Measurements from ENCODE around the gene LBHD1.
"Not testable (repeated sequence)": the region's sequence is repeated elsewhere in the genome, so short reads cannot be mapped to it uniquely, and the experiment has no call there.

LBHD1 gene

DNA sequence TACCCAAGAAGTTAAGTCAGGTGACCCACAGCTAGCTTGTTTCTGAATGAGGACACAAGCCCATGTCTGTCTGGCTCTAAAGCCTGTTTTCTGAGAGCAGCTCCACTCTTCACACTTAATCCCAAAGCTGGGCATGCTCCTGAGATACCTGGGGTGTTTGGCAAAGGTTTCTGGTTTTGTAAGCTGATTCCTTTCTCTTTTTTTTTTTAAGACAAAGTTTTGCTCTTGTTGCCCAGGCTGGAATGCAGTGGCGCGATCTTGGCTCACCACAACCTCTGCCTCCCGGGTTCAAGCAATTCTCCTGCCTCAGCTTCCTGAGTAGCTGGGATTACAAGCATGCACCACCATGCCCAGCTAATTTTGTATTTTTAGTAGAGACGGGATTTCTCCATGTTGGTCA is 21.6 kb upstream of the LBHD1 start:
- DNase-seq = not testable (repeated sequence)

DNA sequence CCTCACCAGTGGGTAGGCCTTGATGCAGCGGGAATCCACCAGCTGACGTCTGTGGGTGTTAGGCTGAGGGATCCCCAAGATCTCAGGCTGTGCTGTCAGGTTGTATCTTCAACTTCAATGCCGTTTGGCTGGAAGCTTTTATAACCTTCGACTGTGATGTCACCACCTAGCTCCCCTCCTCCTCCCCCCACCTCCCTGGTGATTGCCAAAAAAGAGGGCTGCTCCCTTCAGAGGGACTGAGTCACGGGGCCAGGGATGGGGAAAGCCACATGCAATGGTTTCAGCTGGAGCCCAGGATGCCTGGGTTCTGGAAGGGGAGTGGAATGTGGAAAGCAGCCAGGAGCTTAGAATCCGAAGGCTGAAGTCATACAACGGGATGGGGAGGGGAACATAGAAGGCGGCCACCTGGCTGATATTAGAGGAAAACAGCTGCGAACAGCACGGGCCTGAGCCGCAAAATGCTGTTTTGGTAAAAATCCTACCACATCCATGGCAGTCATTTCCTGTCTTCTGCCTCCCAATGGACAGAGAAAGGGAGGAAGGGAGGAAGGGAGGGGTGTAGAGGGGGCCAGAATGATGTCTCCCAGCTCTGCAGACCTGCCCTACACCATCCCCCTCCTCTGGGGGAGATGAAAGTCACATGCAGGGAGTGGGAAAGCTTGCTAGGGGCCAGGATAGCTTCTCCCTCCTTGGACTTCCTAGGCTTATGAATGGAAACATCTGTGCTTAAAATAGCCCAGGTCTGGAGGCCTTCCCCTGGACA is 17.5 kb upstream of the LBHD1 start, which contains the start of gene LRRN4CL:
TSS of gene LRRN4CL (minus strand) at position 110 of the 763 bp plus-strand sequence. CDS start 1,022 bp downstream, outside the sequence.
- DNase-seq = no peak

DNA sequence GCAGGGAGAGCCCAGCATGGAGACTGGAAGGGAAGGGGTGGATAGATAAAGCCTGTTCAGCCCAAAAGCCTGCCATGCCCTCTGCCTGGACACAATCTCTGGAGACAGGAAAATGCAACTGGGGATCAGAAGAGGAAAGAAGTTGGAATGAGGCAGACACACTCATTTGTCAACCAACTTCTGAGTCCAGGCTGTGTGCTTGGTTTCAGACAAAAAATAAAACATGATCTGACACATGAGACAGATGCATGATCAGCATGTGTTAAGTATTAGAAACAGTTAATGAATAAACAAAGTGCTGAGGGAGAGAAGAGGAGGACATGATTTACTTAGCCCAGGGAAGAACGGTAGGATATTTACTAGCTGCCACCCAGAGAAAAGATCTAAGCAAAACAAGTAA is 16.4 kb upstream of the LBHD1 start:
- no peak for DNase-seq

DNA sequence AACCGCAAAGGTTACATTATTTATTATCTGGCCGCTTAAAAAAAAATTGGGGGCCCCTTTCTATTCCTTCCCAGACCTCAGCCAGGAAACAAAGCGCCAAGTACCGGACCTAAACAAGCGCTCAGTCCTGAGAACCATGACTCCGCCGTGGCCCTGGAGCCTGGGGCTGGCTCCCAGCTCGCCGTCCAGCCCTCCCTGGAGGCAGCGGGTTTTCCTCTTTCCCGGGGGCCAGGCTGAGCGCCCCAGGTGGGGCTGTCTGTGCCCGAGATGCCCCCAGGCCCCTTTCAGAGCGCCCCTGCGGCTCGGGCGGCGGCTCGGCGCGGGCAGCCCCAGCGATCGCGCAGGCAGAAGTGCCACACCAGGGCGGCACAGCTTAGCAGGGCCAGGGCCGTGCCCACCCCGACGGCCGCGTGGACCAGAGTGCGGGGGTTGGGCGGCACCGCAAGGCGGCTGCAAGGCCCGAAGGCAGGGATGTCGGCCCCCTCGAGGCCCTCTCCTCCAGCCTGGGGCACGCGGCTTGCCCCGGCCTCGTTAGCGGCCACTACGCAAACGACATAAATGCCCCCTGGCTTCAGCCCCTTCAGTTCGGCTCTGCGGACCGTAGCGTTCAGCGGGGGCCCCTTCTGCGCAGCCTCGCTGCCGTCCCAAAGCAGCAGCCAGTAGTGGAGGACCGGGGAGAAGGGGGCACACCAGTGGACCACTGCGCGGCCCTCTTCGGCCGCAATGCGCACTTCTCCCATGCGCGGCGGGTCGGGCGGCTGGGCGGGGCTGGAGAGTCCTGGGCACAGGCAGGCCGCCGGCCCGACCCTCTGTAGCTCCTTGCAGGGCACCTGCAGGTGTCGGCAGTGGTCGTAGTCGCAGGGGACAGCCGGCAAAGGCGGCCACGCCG is 15.7 kb upstream of the LBHD1 start:
- DNase-seq = no peak

DNA sequence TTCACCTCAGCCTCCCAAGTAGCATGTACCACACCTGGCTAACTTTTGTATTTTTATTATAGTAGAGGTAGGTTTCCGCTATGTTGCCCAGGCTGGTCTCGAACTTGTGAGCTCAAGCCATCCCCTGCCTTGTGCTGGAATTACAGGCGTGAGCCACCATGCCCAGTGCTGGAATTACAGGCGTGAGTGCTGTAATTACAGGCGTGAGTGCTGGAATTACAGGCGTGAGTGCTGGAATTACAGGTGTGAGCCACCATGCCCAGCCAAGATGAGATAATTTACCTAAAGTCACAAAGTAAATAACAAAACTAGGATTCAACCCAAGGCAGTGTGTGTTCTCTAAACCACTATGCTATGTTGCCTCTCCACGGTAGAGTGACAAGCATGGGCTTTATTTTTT is 10.5 kb upstream of the LBHD1 start:
- DNase-seq = no peak

- DNase-seq = no peak
Observed at GRCh38 chr11:62680825-62681240, 8.8 kb upstream of the LBHD1 start.

- peak; percentile 79 for DNase-seq
Observed at GRCh38 chr11:62678770-62679696, 7.0 kb upstream of the LBHD1 start, which contains the start of gene UBXN1. TSS of gene UBXN1 (minus strand) at chr11:62679073. CDS start at chr11:62678923, 150 bp downstream.

- DNase-seq = no peak
Observed at GRCh38 chr11:62678433-62678769, 6.3 kb upstream of the LBHD1 start.

DNA sequence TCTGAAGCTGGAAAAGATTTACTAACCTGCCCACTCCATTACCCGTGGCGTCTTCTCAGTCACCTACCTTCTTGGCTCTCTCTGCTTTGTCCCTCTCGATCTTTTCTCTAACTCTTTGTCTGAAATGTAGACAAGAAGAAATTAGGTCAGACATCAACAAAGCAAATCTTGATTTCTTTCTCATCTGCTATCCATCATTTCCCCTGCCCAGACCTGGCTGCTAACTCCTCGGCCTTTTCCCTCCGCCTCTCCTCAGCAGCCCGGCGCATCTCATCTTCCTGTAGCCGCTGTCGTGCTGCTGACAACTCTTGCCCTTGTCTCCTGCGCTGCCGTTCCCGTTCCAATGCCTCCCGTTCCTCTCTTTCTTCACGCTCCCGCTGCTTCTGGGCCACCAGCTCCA is 5.6 kb upstream of the LBHD1 start:
- no peak for DNase-seq

GRCh38 chr11:62677156-62677555 is 5.1 kb upstream of the LBHD1 start:
- no peak for DNase-seq

DNA sequence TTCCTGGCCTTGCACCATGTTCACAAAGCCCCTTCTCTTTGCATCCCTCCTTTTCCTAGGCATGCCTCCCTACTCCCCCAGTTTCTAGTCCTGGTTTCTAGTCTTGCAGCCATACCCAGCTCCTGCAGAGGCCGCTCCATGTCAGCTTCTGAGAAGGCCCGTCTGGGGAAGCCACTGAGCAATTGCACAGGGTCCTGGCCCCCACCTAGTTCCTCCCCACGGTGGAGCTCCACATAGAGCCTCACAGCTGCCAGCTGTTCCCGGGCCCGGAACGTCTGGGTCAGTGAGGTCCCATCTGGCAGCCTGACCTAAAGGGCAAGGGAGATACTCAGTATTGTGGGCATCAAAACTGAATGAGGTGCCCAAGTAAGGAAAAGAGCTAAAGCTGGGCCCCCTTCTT is 4.6 kb upstream of the LBHD1 start:
- DNase-seq = no peak

DNA sequence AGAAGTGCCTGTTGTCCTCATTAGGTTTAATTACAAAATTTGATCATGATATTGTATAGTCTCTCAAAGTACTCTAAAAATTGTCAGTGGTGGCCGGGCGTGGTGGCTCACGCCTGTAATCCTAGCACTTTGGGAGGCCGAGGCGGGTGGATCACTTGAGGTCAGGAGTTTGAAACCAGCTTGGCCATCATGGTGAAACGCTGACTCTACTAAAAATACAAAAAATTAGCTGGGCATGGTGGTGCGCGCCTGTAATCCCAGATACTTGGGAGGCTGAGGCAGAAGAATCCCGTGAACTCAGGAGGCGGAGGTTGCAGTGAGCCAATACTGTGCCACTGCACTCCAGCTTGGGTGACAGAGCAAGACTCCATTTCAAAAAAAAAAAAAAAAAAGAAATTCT is 3.3 kb upstream of the LBHD1 start:
- not testable (repeated sequence) for DNase-seq

- DNase-seq = no peak
Observed at GRCh38 chr11:62673196-62673525, 1.1 kb upstream of the LBHD1 start.

DNA sequence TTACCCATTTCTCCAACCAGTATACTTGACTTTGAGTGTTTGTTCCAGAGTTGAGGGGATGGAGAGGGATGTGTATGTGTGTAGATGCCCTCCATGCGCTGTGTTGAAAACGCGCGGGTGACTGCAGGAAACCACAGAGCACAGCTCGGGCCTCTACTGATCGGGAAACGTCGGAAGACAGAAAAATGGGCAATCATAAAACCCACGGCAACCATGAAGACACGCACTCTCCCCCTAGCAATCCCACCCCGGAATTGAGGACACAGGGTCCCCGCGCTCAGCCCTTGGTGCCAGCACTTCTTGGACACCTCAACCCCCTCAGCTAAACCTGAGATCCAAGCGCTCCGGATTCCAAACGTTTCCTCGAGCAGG is 845 bp downstream of the LBHD1 start:
- no peak for DNase-seq

DNA sequence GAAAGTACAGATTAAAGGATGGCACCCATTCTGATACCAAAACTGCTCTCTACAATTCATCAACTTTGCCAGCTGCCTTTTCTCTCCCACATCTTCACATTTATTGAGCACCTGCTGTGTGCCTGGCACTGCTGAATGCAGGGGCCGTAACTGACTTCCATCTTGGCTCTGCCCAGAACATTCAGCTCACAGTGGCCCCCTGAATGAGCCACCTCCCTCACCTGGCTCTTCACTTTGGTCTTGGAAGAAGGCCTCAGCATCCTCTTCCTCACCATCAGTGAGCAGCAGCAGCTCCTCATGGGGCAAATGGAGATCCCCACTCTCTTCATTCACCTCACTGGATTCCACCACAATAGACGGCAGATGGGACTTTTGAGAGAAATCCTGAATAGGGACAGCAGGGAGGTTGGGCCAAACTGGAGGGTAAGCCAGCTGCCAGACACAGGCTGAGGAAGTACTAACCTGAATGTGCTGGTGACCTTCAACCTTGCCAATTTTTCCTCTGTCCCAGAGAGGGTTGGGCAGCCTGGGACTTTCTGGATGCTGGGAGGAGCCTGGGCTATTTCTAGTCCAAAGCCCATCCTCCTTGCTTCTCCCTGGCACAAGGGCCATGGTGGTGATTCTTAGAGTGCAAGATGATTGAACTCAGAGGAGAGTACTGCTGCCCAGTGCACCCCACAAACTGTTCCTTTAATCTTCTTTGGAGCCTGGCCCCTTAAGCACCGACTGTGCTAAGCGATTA is 2.5 kb downstream of the LBHD1 start:
- no peak for DNase-seq

GRCh38 chr11:62667460-62667859 is 4.6 kb downstream of the LBHD1 start:
- no peak for DNase-seq

DNA sequence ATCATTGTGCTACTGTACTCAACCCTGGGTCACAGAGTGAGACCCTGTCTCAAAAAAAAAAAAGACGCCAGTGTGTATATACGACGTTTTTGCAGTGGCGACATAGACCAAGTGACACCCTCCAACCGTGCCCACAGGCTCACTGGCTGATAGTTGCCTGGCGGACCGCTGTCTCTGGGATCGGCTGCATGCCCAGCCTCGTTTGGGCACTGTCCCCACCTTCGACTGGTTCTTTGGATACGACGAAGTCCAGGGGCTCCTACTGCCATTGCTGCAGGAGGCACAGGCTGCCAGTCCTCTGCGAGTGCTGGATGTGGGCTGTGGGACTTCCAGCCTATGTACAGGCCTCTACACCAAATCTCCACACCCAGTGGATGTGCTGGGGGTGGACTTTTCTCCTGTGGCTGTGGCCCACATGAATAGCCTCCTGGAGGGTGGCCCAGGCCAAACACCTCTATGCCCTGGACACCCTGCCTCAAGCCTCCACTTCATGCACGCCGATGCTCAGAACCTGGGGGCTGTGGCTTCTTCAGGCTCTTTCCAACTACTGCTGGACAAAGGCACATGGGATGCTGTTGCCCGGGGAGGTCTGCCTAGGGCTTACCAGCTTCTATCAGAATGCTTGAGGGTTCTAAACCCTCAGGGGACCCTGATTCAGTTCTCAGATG is 5.7 kb downstream of the LBHD1 start:
- no peak for DNase-seq

DNA sequence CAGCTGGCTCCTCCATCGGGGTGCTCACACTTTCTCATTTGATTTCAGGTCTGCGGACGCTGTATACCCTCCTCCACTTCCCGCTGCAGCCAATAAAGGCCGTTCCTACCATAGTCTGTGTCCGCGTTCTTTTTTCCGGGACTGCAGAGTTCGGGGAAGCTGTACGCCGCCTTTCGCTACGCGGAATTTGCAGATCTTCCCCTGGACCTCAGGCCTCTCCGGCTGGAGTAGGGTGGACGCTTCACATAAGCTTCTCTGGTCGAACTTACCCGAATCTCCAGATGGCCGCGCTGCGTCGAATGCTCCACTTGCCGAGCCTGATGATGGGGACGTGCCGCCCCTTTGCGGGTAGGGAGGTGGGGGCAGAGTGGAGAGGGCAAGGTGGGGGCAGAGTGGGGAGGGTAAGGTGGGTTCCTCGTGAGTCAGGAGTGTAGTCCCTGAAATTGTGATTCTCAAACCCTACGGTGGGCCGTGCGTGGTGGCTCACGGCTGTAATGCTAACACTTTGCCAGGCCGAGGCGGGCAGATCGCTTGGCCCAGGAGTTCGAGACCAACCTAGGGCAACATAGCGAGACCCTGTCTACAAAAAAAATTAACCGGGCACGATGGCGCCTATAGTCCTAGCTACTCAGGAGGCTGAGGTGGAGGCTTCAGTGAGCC is 6.3 kb downstream of the LBHD1 start:
- peak; percentile 48 for DNase-seq

DNA sequence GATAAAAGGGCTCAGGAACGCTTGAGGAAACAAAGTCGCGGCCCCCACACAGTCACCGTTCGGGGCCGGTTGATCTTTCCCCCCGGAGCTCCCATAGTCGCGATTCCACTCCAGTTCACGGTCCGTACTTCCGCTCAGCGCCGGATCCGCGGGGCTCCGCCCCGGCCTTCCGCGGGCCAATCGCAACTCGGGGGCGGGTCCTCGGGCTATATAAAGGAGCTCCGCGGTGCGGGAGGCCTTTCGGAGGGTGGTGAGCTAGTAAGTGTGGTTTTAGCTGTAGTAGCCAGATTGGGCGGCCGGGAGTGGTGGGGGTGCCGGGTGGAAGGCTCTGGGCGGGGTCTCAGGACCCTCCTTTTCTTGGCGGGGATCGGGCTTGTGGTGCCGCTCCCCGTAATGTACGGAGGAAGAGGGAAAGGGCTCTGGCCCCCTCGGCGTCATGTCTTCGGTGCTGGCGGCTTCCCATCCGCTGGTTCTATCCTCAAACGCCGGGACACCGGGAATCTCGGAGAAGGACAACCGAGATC is 6.9 kb downstream of the LBHD1 start, which contains the start of the genes C11orf98 and CSKMT:
TSS of gene C11orf98 (minus strand) at position 136 of the 524 bp plus-strand sequence. CDS start at position 95, 41 bp downstream.
TSS of gene CSKMT (plus strand) at position 238 of the 524 bp plus-strand sequence. CDS start 568 bp downstream, outside the sequence.
- peak; percentile 92 for DNase-seq

GRCh38 chr11:62664405-62665074 is 7.5 kb downstream of the LBHD1 start:
- DNase-seq = peak; percentile 46
